Vagina (tissue), 2 donors: ENCODE measurements around the gene NUAK1.

Source experiments
- POLR2A ChIP-seq, 2 donors: fragments of 450-650 bp; IDR thresholded peaks; one replicate each; pipeline ENCODE4 v1.6.1; 2017; ENCODE audit warnings: antibody characterized with exemption in 2 of 2, mild to moderate bottlenecking in 2 of 2, moderate library complexity in 2 of 2
- POLR2AphosphoS5 ChIP-seq, 2 donors: sonication (generic); formaldehyde crosslinking; IDR thresholded peaks; one replicate each; pipeline ENCODE4 v1.9.0; 2017; ENCODE audit warnings: antibody characterized with exemption in 2 of 2, mild to moderate bottlenecking in 2 of 2, low read depth in 1 of 2; ENCODE audit not compliant: insufficient read depth in 1 of 2
- TF ChIP-seq, protein P1 (sequence below), 3 experiments: fragments of 450-650 bp in 2 of 3; fragments of 200-600 bp in 1 of 3; sonication (generic) in 1 of 3; IDR thresholded peaks; one replicate each; pipeline ENCODE4 v1.5.1; 2017 to 2019; ENCODE audit warnings: antibody characterized with exemption in 3 of 3, mild to moderate bottlenecking in 2 of 3, moderate library complexity in 2 of 3

GRCh38 chr12:106058256-106059182 is 80.2 kb downstream of the NUAK1 start:
- TF ChIP-seq, protein P1, sequence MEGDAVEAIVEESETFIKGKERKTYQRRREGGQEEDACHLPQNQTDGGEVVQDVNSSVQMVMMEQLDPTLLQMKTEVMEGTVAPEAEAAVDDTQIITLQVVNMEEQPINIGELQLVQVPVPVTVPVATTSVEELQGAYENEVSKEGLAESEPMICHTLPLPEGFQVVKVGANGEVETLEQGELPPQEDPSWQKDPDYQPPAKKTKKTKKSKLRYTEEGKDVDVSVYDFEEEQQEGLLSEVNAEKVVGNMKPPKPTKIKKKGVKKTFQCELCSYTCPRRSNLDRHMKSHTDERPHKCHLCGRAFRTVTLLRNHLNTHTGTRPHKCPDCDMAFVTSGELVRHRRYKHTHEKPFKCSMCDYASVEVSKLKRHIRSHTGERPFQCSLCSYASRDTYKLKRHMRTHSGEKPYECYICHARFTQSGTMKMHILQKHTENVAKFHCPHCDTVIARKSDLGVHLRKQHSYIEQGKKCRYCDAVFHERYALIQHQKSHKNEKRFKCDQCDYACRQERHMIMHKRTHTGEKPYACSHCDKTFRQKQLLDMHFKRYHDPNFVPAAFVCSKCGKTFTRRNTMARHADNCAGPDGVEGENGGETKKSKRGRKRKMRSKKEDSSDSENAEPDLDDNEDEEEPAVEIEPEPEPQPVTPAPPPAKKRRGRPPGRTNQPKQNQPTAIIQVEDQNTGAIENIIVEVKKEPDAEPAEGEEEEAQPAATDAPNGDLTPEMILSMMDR (IDR thresholded peaks at IDR 0.05), result no peak
- peak in 1 of 2 donors; percentile 32 for TF ChIP-seq POLR2AphosphoS5 (IDR thresholded peaks at IDR 0.05; ENCODE audit: insufficient read depth in 1 of 2, low read depth in 1 of 2)
- TF ChIP-seq POLR2A (IDR thresholded peaks at IDR 0.05), result no peak
